ENCODE results near the gene PDPN. TPM values are rescaled to one million over a fixed set of nuclear protein-coding genes. Genes with fewer than 3 reads are reported as not detected.

PDPN gene
- total and polyA plus RNA-seq, 2 donors = 5.4 to 11.8 TPM

GRCh38 chr1:13666317-13666716, 82.7 kb downstream of the PDPN start:
- WGBS = 85% methylated on average over 5 of the region's 5 CpGs
- no peak overlapping the region for H3K4me3 ChIP-seq (ENCODE audit: low read length in 2 of 2)
- H3K27ac ChIP-seq (ENCODE audit: low read depth in 1 of 2, low read length in 1 of 2) = no peak overlapping the region
- no peaks in the 10 kb centered on the region for H3K27me3 ChIP-seq (ENCODE audit: control insufficient read depth in 2 of 2, insufficient read depth in 1 of 2, low read length in 1 of 2)
- no peak for DNase-seq (ENCODE audit: low read depth in 6 of 9, low spot score in 9 of 9)
- H3K4me1 ChIP-seq (ENCODE audit: control insufficient read depth in 2 of 2, insufficient read depth in 2 of 2, low read length in 2 of 2) = no peaks in the 10 kb centered on the region
- no peaks in the 10 kb centered on the region for H3K36me3 ChIP-seq (ENCODE audit: control insufficient read depth in 2 of 2, insufficient read depth in 2 of 2, low read length in 1 of 2)
- no peaks in the 10 kb centered on the region for H3K9me3 ChIP-seq (ENCODE audit: control insufficient read depth in 2 of 2, insufficient read depth in 1 of 2, low read length in 1 of 2)

Other genes starting within 250 kb of the PDPN start
- not detected for gene PRAMEF14, start 236.7 kb upstream of the PDPN start, total RNA-seq
- gene PRAMEF14, start 236.7 kb upstream of the PDPN start, polyA plus RNA-seq = 0.16 TPM
- 0.05 TPM for gene PRAMEF19, start 211.9 kb upstream of the PDPN start, total RNA-seq
- 0.07 TPM for gene PRAMEF19, start 211.9 kb upstream of the PDPN start, polyA plus RNA-seq
- gene PRAMEF17, start 194.2 kb upstream of the PDPN start, total RNA-seq = not detected
- gene PRAMEF17, start 194.2 kb upstream of the PDPN start, polyA plus RNA-seq = 0.05 TPM
- gene PRAMEF20, start 173.4 kb upstream of the PDPN start, total RNA-seq = 0.05 TPM
- gene PRAMEF20, start 173.4 kb upstream of the PDPN start, polyA plus RNA-seq = 0.05 TPM
- 0.19 TPM for gene LRRC38, start 69.8 kb upstream of the PDPN start, total RNA-seq
- gene LRRC38, start 69.8 kb upstream of the PDPN start, polyA plus RNA-seq = 4.3 TPM
- 19.4 TPM for gene PRDM2, start 116.4 kb downstream of the PDPN start, total RNA-seq
- 25.5 TPM for gene PRDM2, start 116.4 kb downstream of the PDPN start, polyA plus RNA-seq